H1 (cell line): ENCODE results near the gene CLEC16A. TPM values are rescaled to one million over a fixed set of nuclear protein-coding genes. Genes with fewer than 3 reads are reported as not detected.

ENCODE experiments used
- CTCF ChIA-PET: fragments of 300-600 bp; sonication (Branson Sonifier 250); formaldehyde crosslinking; loops from one replicate; lab custom pipeline; 2021; ENCODE audit not compliant: partially characterized antibody; lab: Charles Lee
- POLR2A ChIA-PET: fragments of 300-600 bp; sonication (Branson Sonifier 250); formaldehyde crosslinking; loops from one replicate; lab custom pipeline; 2021; ENCODE audit warnings: inconsistent platforms; ENCODE audit not compliant: partially characterized antibody; lab: Charles Lee
- DNase-seq, 2 experiments: peaks; one replicate each; pipeline versions ENCODE4 v3.0.0 to v3.0.0-alpha.2; 2010 to 2022; ENCODE audit warnings: low spot score in 2 of 2, low read depth in 1 of 2, mixed read lengths in 1 of 2
- FAIRE-seq: peaks from 2 replicates; lab custom pipeline; 2011; peaks lifted over from hg19 to GRCh38; lab: Jason Lieb, UNC
- H2AFZ ChIP-seq: 2 replicates; pipeline ENCODE4 v1.8.1; 2012; ENCODE audit warnings: low read length, inconsistent platforms
- H2AK5ac ChIP-seq: 2 replicates; pipeline ENCODE4 v1.6.1; 2013; ENCODE audit warnings: low read depth, low read length
- H2BK120ac ChIP-seq: replicated peaks from 2 replicates; pipeline ENCODE3; 2013; ENCODE audit warnings: low read depth, low read length, inconsistent platforms
- H2BK12ac ChIP-seq: 2 replicates; pipeline ENCODE4 v1.6.1; 2013; ENCODE audit warnings: low read depth, low read length
- H2BK15ac ChIP-seq: 2 replicates; pipeline ENCODE4 v1.6.1; 2013; ENCODE audit warnings: low read length
- H2BK20ac ChIP-seq: 2 replicates; pipeline ENCODE4 v1.6.1; 2013; ENCODE audit warnings: low read length
- H2BK5ac ChIP-seq: 2 replicates; pipeline ENCODE4 v1.6.1; 2013; ENCODE audit warnings: low read depth, low read length
- H3K14ac ChIP-seq: 2 replicates; pipeline ENCODE4 v1.6.1; 2013; ENCODE audit warnings: inconsistent platforms; ENCODE audit not compliant: insufficient read length
- H3K18ac ChIP-seq: 2 replicates; pipeline ENCODE4 v1.6.1; 2013; ENCODE audit warnings: low read length; ENCODE audit errors: extremely low read depth
- H3K23ac ChIP-seq: 2 replicates; pipeline ENCODE4 v1.6.1; 2013; ENCODE audit warnings: inconsistent platforms; ENCODE audit not compliant: insufficient read length
- H3K23me2 ChIP-seq: 2 replicates; pipeline ENCODE4 v1.6.1; 2013; ENCODE audit warnings: low read depth, low read length
- H3K27ac ChIP-seq: 2 replicates; pipeline ENCODE4 v1.6.1; 2011; ENCODE audit warnings: low read depth, low read length, inconsistent platforms
- H3K27me3 ChIP-seq, 4 experiments: replicated peaks in 1 of 4; 1 replicate in 1 of 4; 2 replicates in 3 of 4; pipeline versions ENCODE4 v1.6.1 to v1.8.1; 2011 to 2013; ENCODE audit warnings: low read length in 3 of 4, mild to moderate bottlenecking in 3 of 4, inconsistent platforms in 2 of 4, mixed read lengths in 2 of 4, moderate library complexity in 1 of 4; ENCODE audit not compliant: control insufficient read depth in 3 of 4, insufficient read depth in 3 of 4; ENCODE audit errors: extremely low read depth in 1 of 4
- H3K36me3 ChIP-seq, 4 experiments: 2 replicates each; pipeline versions ENCODE4 v1.6.1 to v1.8.1; 2011 to 2013; ENCODE audit warnings: mild to moderate bottlenecking in 4 of 4, low read length in 3 of 4, moderate library complexity in 2 of 4, control low read depth in 1 of 4, inconsistent platforms in 1 of 4; ENCODE audit not compliant: insufficient read depth in 4 of 4, control insufficient read depth in 2 of 4
- H3K4ac ChIP-seq: replicated peaks from 2 replicates; pipeline ENCODE3; 2013; ENCODE audit warnings: low read length, low read depth, mixed read lengths, inconsistent platforms; ENCODE audit not compliant: insufficient read length
- H3K4me1 ChIP-seq, 4 experiments: replicated peaks in 1 of 4; 1 replicate in 1 of 4; 2 replicates in 3 of 4; pipeline versions ENCODE4 v1.6.1 to v1.8.1; 2011 to 2013; ENCODE audit warnings: low read length in 3 of 4, inconsistent platforms in 2 of 4, mixed read lengths in 1 of 4; ENCODE audit not compliant: insufficient read depth in 4 of 4, control insufficient read depth in 3 of 4
- H3K4me2 ChIP-seq, 2 experiments: 2 replicates each; pipeline versions ENCODE4 v1.6.1 to v1.8.1; 2011 to 2013; ENCODE audit warnings: low read depth in 2 of 2, low read length in 2 of 2, control low read depth in 1 of 2, inconsistent platforms in 1 of 2, mild to moderate bottlenecking in 1 of 2; ENCODE audit not compliant: insufficient read depth in 1 of 2
- H3K4me3 ChIP-seq, 4 experiments: fragments of 200-600, 300-600 bp in 1 of 4; sonication (generic), shearing (Covaris generic), sonication (Bioruptor Twin) in 1 of 4; 2 replicates each; pipeline versions ENCODE4 v1.5.1 to v1.8.1; 2011 to 2016; ENCODE audit warnings: low read length in 4 of 4, low read depth in 3 of 4, control low read depth in 2 of 4, inconsistent platforms in 2 of 4, mild to moderate bottlenecking in 2 of 4, mixed read lengths in 1 of 4, moderate library complexity in 1 of 4; ENCODE audit not compliant: insufficient read depth in 2 of 4; ENCODE audit errors: extremely low read depth in 1 of 4
- H3K56ac ChIP-seq: replicated peaks from 2 replicates; pipeline ENCODE3; 2013; ENCODE audit warnings: low read depth, mild to moderate bottlenecking, mixed read lengths, low read length, inconsistent platforms; ENCODE audit not compliant: insufficient read length
- H3K79me1 ChIP-seq: 2 replicates; pipeline ENCODE4 v1.6.1; 2013; ENCODE audit warnings: low read depth, low read length, control low read depth
- H3K79me2 ChIP-seq, 2 experiments: 2 replicates each; pipeline versions ENCODE4 v1.6.1 to v1.8.1; 2012 to 2013; ENCODE audit warnings: low read length in 2 of 2, mild to moderate bottlenecking in 2 of 2, inconsistent platforms in 1 of 2; ENCODE audit not compliant: insufficient read depth in 2 of 2, control insufficient read depth in 1 of 2
- H3K9ac ChIP-seq, 4 experiments: replicated peaks in 1 of 4; 1 replicate in 1 of 4; 2 replicates in 3 of 4; pipeline versions ENCODE4 v1.6.1 to v1.8.1; 2011 to 2013; ENCODE audit warnings: low read depth in 3 of 4, low read length in 3 of 4, control low read depth in 2 of 4, mild to moderate bottlenecking in 2 of 4, moderate library complexity in 2 of 4, inconsistent platforms in 1 of 4; ENCODE audit errors: extremely low read depth in 1 of 4
- H3K9me3 ChIP-seq, 2 experiments: 2 replicates each; pipeline versions ENCODE4 v1.6.1 to v1.8.1; 2012 to 2013; ENCODE audit warnings: mild to moderate bottlenecking in 2 of 2, moderate library complexity in 2 of 2, control low read depth in 1 of 2, inconsistent platforms in 1 of 2, low read depth in 1 of 2, low read length in 1 of 2, mixed read lengths in 1 of 2; ENCODE audit not compliant: insufficient read depth in 2 of 2
- H4K20me1 ChIP-seq, 2 experiments: replicated peaks in 1 of 2; 2 replicates each; pipeline versions ENCODE3 to v1.8.1; 2011 to 2013; ENCODE audit warnings: inconsistent platforms in 2 of 2, low read length in 2 of 2, mild to moderate bottlenecking in 1 of 2; ENCODE audit not compliant: insufficient read depth in 2 of 2, control insufficient read depth in 1 of 2
- H4K5ac ChIP-seq: 2 replicates; pipeline ENCODE4 v1.6.1; 2013; ENCODE audit warnings: low read length, low read depth, mixed read lengths, inconsistent platforms; ENCODE audit not compliant: insufficient read length
- H4K8ac ChIP-seq: 2 replicates; pipeline ENCODE4 v1.8.0; 2013; ENCODE audit warnings: mild to moderate bottlenecking, moderate library complexity, low read length, inconsistent platforms; ENCODE audit not compliant: insufficient read depth; ENCODE audit errors: extremely low read depth
- H4K91ac ChIP-seq: replicated peaks from 2 replicates; pipeline ENCODE3; 2013; ENCODE audit warnings: low read length, mixed read lengths, inconsistent platforms; ENCODE audit not compliant: insufficient read length
- ATF3 ChIP-seq: IDR thresholded peaks from 2 replicates; pipeline ENCODE4 v1.6.1; 2011; ENCODE audit warnings: low read depth, mild to moderate bottlenecking, low read length; ENCODE audit not compliant: insufficient read depth
- BACH1 ChIP-seq: IDR thresholded peaks from 2 replicates; pipeline ENCODE4 v1.6.1; 2012; ENCODE audit warnings: low read length, improper control_type of control experiment
- CHD1 ChIP-seq: IDR thresholded peaks from 2 replicates; pipeline ENCODE4 v1.6.1; 2012; ENCODE audit warnings: low read depth, low read length, improper control_type of control experiment
- CHD2 ChIP-seq: IDR thresholded peaks from 2 replicates; pipeline ENCODE4 v1.6.1; 2012; ENCODE audit warnings: low read length, improper control_type of control experiment
- CREB1 ChIP-seq: IDR thresholded peaks from 2 replicates; pipeline ENCODE4 v1.6.1; 2012; ENCODE audit warnings: inconsistent platforms
- GTF2F1 ChIP-seq: IDR thresholded peaks from 2 replicates; pipeline ENCODE4 v1.6.1; 2012; ENCODE audit warnings: low read depth, low read length, improper control_type of control experiment, borderline replicate concordance
- HDAC6 ChIP-seq: IDR thresholded peaks from one replicate; pipeline ENCODE4 v1.7.1; 2012; ENCODE audit warnings: low read depth, mild to moderate bottlenecking, inconsistent platforms, low read length, moderate library complexity
- JUN ChIP-seq: IDR thresholded peaks from 2 replicates; pipeline ENCODE4 v1.6.1; 2011; ENCODE audit warnings: low read depth, mild to moderate bottlenecking, improper control_type of control experiment, low read length
- POLR2AphosphoS5 ChIP-seq: IDR thresholded peaks from 2 replicates; pipeline ENCODE4 v1.6.1; 2011; ENCODE audit warnings: low read depth, low read length
- RFX5 ChIP-seq: IDR thresholded peaks from 2 replicates; pipeline ENCODE4 v1.6.1; 2011; ENCODE audit warnings: low read depth, low read length, improper control_type of control experiment, borderline replicate concordance
- RXRA ChIP-seq: IDR thresholded peaks from 2 replicates; pipeline ENCODE4 v1.6.1; 2011; ENCODE audit warnings: low read depth, mild to moderate bottlenecking, low read length, moderate library complexity; ENCODE audit not compliant: insufficient read depth
- SUZ12 ChIP-seq: fragments of 200-600 bp; sonication (generic); IDR thresholded peaks from 2 replicates; pipeline ENCODE4 v1.6.1; 2012; ENCODE audit warnings: mild to moderate bottlenecking, inconsistent platforms, low read length, moderate library complexity, mixed read lengths
- TEAD4 ChIP-seq: IDR thresholded peaks from 2 replicates; pipeline ENCODE4 v1.6.1; 2012; ENCODE audit warnings: low read depth, low read length, inconsistent platforms, mixed read lengths
- ZNF274 ChIP-seq: IDR thresholded peaks from 2 replicates; pipeline ENCODE4 v1.7.0; 2012; ENCODE audit warnings: low read length, borderline replicate concordance; ENCODE audit errors: extremely low read depth
- WGBS, 2 experiments: shearing (Covaris generic) in 1 of 2; methylation state at CpG; one replicate each; pipeline versions ENCODE4 v1.1.6 to v1.1.7; 2013 to 2015; ENCODE audit warnings: low lambda C conversion rate in 2 of 2, mixed read lengths in 2 of 2, inconsistent platforms in 1 of 2, low coverage in 1 of 2, missing lambda C conversion rate in 1 of 2; ENCODE audit not compliant: insufficient replicate concordance in 2 of 2, insufficient coverage in 1 of 2, insufficient read length in 1 of 2; ENCODE audit errors: extremely low coverage in 1 of 2, missing lambda C conversion rate in 1 of 2; 5-methylcytosine and 5-hydroxymethylcytosine counted together
- polyA plus RNA-seq, 7 experiments: library from polyadenylated mRNA; depleted of rRNA in 3 of 7; stranded (reverse) in 5 of 7; unstranded in 2 of 7; fragments of >200 nt in 5 of 7; fragments of 200-250 nt in 2 of 7; gene quantifications; 1 replicate in 5 of 7; 2 replicates in 1 of 7; 4 replicates in 1 of 7; pipeline versions ENCODE4 v1.2.1 to v1.2.3, GENCODE V29; 2011 to 2013; ENCODE audit warnings: missing spikeins in 2 of 7, mixed read lengths in 2 of 7
- total RNA-seq: library from RNA; stranded (reverse); fragmentation: NEBNext Ultra II Directional; extraction: Animal tissue kit (Norgen Biotek cat#: 25700); gene quantifications from 2 replicates; pipeline ENCODE4 v1.2.1, GENCODE V29; 2021

The CLEC16A gene
- total and polyA plus RNA-seq, 2 of the 8 experiments (the other 6 are each of a cell fraction or from before 2014, with no cell fraction given) = 7.6 to 19.3 TPM

GRCh38 chr16:11057711-11058345, 113.5 kb downstream of the CLEC16A start:
- no peak overlapping the region for H3K4me3 ChIP-seq
- H3K36me3 ChIP-seq = no peaks in the 10 kb centered on the region
- ChIA-PET CTCF (interaction anchor here (1.1 to 1.3 kb wide), 3 partner anchors 94 to 161 kb away, joined by 3 to 4 read pairs (median 3); no protein-coding TSS in a partner anchor), POLR2A (interaction anchor here (1.3 to 1.7 kb wide), 2 partner anchors 30 to 197 kb away, joined by 3 read pairs; no protein-coding TSS in a partner anchor)
- H3K9me3 ChIP-seq = no peaks in the 10 kb centered on the region
- H3K18ac ChIP-seq = no peak overlapping the region
- H2BK120ac ChIP-seq = no peak overlapping the region
- no peaks in the 10 kb centered on the region for H3K79me2 ChIP-seq
- H3K23ac ChIP-seq = no peak overlapping the region
- FAIRE-seq (no peak), DNase-seq (no peak)
- no peak overlapping the region for H2BK15ac ChIP-seq
- no peak overlapping the region for H3K4ac ChIP-seq
- no peak overlapping the region for H2AK5ac ChIP-seq
- no peak overlapping the region for H3K9ac ChIP-seq
- H4K8ac ChIP-seq = no peak overlapping the region
- H2BK12ac ChIP-seq = no peak overlapping the region
- H3K56ac ChIP-seq = no peak overlapping the region
- no peak overlapping the region for H4K91ac ChIP-seq
- no peak overlapping the region for H3K4me2 ChIP-seq
- WGBS, 2 experiments = 89% methylated on average over 9 of the region's 9 CpGs; no CpG with 5 or more reads in 1 of the 2 experiments
- no peak overlapping the region for H3K27ac ChIP-seq
- no peaks in the 10 kb centered on the region for H3K23me2 ChIP-seq
- H2BK5ac ChIP-seq = no peak overlapping the region
- H3K4me1 ChIP-seq = no peaks in the 10 kb centered on the region
- no peak overlapping the region for H2BK20ac ChIP-seq
- H3K14ac ChIP-seq = no peak overlapping the region
- no peak overlapping the region for H4K5ac ChIP-seq
- no peaks in the 10 kb centered on the region for H3K79me1 ChIP-seq
- H4K20me1 ChIP-seq = no peaks in the 10 kb centered on the region
- H3K27me3 ChIP-seq = no peaks in the 10 kb centered on the region
- H2AFZ ChIP-seq = no peak overlapping the region
- no peak for TF ChIP-seq CHD1
- TF ChIP-seq ZNF274 = no peak
- no peak for TF ChIP-seq HDAC6
- no peak for TF ChIP-seq SUZ12
- TF ChIP-seq POLR2AphosphoS5 = no peak
- no peak for TF ChIP-seq TEAD4
- no peak for TF ChIP-seq RFX5
- no peak for TF ChIP-seq CHD2
- TF ChIP-seq ATF3 = no peak
- TF ChIP-seq BACH1 = no peak
- no peak for TF ChIP-seq JUN
- no peak for TF ChIP-seq RXRA
- TF ChIP-seq CREB1 = no peak
- no peak for TF ChIP-seq GTF2F1
